ENCODE data around the gene SRRM4.

Gene SRRM4

GRCh38 chr12:118981285-118982211, at the start of gene SRRM4:
Gene SRRM4 (plus strand): TSS chr12:118981541. CDS start chr12:118981883, 342 bp downstream.
- TF ChIP-seq CTCF (IDR thresholded peaks at IDR 0.05; ENCODE audit: insufficient read depth, missing control alignments), result no peak
- FAIRE-seq (no peak), DNase-seq (ENCODE audit: insufficient read length, low spot score) (peak; percentile 72)

DNA sequence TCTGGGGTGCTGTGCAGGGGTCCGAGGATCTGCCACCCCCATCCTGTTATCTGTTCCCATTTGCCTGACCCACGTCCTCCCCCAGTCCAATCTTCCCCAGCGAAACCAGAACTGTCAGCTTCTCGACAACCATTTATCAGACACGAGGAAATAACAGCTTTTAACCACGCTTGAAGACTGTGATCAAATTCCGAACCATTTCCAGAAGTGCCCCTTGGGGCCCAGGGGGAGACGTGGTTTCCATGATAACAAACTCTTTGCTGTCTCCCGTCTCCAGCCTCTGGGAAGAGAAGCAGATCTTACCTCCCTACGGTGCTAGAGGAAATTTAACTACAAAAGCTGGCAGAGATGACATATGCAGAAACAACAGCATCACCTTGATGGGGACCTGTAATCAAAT, 35.1 kb upstream of the SRRM4 start:
- DNase-seq (ENCODE audit: insufficient read length, low spot score) (no peak), FAIRE-seq (no peak)
- TF ChIP-seq CTCF (IDR thresholded peaks at IDR 0.05; ENCODE audit: insufficient read depth, missing control alignments), result no peak

DNA sequence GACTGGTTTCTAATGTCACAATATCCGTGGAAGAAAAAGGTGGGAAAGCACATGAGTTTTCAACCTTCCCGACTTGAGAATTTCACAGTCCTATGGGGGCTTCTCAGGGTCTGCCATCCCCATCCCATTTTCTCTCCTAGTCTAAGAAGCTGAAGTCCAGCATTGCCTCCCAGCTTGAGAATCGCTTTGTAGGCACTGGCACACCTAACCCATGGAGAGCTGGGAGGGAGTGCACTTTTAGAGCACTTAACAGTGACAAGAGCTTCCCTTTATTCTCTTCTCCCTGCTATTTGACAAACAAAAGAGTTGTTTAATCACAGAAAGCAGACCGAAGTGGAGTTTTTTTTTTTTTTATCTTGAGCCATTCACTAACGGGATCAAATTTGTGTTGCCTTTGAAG, 22.8 kb upstream of the SRRM4 start:
- FAIRE-seq, result no peak
- TF ChIP-seq CTCF (IDR thresholded peaks at IDR 0.05; ENCODE audit: insufficient read depth, missing control alignments), result no peak
- DNase-seq (ENCODE audit: insufficient read length, low spot score), result no peak

DNA sequence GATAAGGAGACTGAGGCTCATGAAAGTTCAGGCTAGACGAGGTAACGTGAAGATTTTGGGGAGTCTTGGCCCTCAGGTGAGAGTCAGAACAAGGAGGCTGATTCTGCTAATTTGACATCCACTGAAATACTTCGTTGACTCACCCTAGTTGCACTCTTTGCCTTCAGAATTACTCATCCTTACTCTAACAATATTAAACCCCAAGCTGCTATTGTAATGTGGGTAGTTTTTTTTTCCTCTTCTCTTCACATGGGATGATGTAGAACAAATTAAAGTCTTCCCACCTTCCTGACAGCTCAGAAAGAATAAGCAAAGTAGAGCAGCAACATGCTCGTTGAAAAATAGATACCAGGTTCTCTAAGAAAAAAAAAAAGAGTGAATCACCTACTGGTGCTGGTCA, 22.0 kb upstream of the SRRM4 start:
- TF ChIP-seq CTCF (IDR thresholded peaks at IDR 0.05; ENCODE audit: insufficient read depth, missing control alignments), result no peak
- FAIRE-seq, result no peak
- DNase-seq (ENCODE audit: insufficient read length, low spot score), result no peak

DNA sequence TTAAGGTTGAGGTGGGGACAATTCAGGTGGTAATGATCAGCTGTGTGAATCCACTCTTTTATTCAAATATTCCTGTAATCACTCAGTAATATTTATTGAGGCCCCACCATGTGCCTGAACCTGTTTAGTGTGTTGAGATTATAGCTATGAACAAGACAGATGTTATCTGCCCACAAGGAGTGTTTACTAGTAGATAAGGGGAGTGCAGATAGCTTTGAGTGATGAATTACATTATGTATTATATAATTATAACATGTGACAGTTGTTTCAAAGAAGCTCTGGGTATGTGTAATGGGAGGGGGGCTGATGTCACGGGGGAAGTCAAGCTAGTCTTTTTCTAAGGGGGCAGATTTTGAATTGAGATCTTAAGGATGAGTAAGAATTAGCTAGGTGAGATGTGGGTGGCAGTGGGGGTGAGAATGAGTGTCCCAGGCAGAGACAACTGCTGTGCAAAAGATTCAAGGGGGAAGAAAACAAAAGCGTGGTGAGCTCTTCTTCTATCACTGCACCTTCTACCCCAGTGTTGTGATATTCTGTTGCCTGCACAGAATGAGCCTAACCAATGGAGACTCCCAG, 21.3 kb upstream of the SRRM4 start:
- FAIRE-seq (no peak), DNase-seq (ENCODE audit: insufficient read length, low spot score) (no peak)
- no peak for TF ChIP-seq CTCF (IDR thresholded peaks at IDR 0.05; ENCODE audit: insufficient read depth, missing control alignments)

DNA sequence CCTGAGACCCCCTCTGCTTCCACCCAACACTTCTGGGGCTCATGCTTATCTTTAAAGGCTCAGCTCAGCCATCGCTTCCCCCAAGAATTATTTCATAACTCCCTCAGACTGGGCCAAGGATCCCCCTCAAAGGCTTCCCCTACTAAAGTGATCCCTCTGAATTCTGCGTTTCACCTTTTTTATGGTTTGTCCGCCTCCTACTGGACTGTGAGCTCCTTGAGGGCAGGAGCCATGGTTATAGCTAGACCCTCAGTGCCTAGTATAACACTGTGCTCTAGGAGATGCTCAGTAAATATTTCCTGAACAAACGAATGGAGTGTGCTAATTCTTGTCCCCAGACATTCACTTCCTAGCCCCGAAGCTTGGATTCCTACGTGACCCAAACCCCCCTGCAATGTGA, 20.5 kb upstream of the SRRM4 start:
- no peak for DNase-seq (ENCODE audit: insufficient read length, low spot score)
- no peak for TF ChIP-seq CTCF (IDR thresholded peaks at IDR 0.05; ENCODE audit: insufficient read depth, missing control alignments)

GRCh38 chr12:118964988-118965387, 16.4 kb upstream of the SRRM4 start:
- no peak for TF ChIP-seq CTCF (IDR thresholded peaks at IDR 0.05; ENCODE audit: insufficient read depth, missing control alignments)
- FAIRE-seq, result no peak
- no peak for DNase-seq (ENCODE audit: insufficient read length, low spot score)

More for the DNA sequence above, 20.5 kb upstream of the SRRM4 start:
- no peak for FAIRE-seq

Data from D721Med (cell line).